Heart left ventricle (tissue), 13 donors: ENCODE measurements around the gene IBTK.

Source experiments
- POLR2A ChIP-seq, 2 donors: fragments of 450-650 bp; IDR thresholded peaks; one replicate each; pipeline ENCODE4 v1.6.1; 2017; ENCODE audit warnings: antibody characterized with exemption in 2 of 2, mild to moderate bottlenecking in 2 of 2, moderate library complexity in 2 of 2
- TF ChIP-seq, protein P1 (sequence below), 12 donors: fragments of 200-600 bp; sonication (generic) in 4 of 12; IDR thresholded peaks; one replicate each; pipeline versions ENCODE4 v1.5.0 to v1.8.0; 2018 to 2022; ENCODE audit warnings: antibody characterized with exemption in 12 of 12, mild to moderate bottlenecking in 5 of 12
- donor health status: ischemic (EF 13 %, LVEDD 7.1; RV severe dilation, severe dysfunction).
- donor health status: DM: no; HTN: yes; CAD: no.
- donor health status: DM: no; HTN: no; CAD: no.
- donor health status: ischemic (EF 25% LVEDD 6.9; RV normal size, moderate dysfunction).
- donor health status: ischemic (EF 25% LVEDD 5.7; RV mildly dilated, moderate dysfunction).
- donor health status: ischemic (EF 35%, LVEDD 5.7; RV mildly dilated, moderate dysfunction).
- donor health status: nonischemic (EF 11% LVEDD 7.7; RV severe dilation, severe dysfunction).
- donor health status: DM: yes; HTN: yes; CAD: no.
- donor health status: PGD.
- donor health status: ischemic (EF 29% LVEDD 5.4; RV normal size, mild dysfunction).
- donor health status: nonischemic (EF 23%, LVEDD 6.1; RV moderate dilation, normal function).

DNA sequence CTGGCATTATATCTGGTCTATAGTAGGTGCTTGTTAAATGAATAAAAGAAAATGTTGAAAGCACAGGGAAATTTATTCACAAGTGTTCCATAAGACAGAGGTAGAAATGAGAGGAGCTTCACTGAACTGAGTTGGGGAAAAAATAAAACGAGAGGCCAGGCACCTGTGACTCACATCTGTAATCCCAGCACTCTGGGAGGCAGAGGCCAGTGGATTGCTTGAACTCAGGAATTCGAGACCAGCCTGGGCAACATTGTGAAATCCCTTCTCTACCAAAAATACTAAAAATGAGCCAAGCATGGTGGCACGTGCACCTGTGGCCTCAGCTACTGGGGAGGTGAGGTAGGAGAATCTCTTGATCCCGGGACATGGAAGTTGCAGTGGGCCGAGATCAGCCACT, 28.1 kb upstream of the IBTK start:
- TF ChIP-seq, protein P1, sequence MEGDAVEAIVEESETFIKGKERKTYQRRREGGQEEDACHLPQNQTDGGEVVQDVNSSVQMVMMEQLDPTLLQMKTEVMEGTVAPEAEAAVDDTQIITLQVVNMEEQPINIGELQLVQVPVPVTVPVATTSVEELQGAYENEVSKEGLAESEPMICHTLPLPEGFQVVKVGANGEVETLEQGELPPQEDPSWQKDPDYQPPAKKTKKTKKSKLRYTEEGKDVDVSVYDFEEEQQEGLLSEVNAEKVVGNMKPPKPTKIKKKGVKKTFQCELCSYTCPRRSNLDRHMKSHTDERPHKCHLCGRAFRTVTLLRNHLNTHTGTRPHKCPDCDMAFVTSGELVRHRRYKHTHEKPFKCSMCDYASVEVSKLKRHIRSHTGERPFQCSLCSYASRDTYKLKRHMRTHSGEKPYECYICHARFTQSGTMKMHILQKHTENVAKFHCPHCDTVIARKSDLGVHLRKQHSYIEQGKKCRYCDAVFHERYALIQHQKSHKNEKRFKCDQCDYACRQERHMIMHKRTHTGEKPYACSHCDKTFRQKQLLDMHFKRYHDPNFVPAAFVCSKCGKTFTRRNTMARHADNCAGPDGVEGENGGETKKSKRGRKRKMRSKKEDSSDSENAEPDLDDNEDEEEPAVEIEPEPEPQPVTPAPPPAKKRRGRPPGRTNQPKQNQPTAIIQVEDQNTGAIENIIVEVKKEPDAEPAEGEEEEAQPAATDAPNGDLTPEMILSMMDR (IDR thresholded peaks at IDR 0.05): no peak
- TF ChIP-seq POLR2A (IDR thresholded peaks at IDR 0.05): no peak
